HCT116 (cell line): ENCODE results near the gene DIP2C. TPM values are rescaled to one million over a fixed set of nuclear protein-coding genes. Genes with fewer than 3 reads are reported as not detected.

ENCODE experiments used
- ATAC-seq: fragments of 200-7000 bp; cut with Tn5 transposase; 2 replicates; pipeline ENCODE4 v1.9.1; 2020; ENCODE audit warnings: mild to moderate bottlenecking, moderate library complexity
- BruUV-seq: library from RNA; stranded (reverse); fragments of 400-500 nt; replicated peaks from 2 replicates; lab custom pipeline; 2021; lab: Mats Ljungman, UMichigan
- CTCF ChIA-PET: fragments of 300-600 bp; sonication (Branson Sonifier 250); formaldehyde crosslinking; loops from one replicate; lab custom pipeline; 2021; ENCODE audit warnings: antibody characterized with exemption; lab: Charles Lee
- POLR2A ChIA-PET: fragments of 300-600, 350-600 bp; sonication (Branson Sonifier 250); formaldehyde crosslinking; loops from one replicate; lab custom pipeline; 2021; ENCODE audit warnings: antibody characterized with exemption; lab: Charles Lee
- RAD21 ChIA-PET, 2 experiments: fragments of 300-600 bp; sonication (Branson Sonifier 250); formaldehyde crosslinking; loops; one replicate each; lab custom pipeline; 2023; ENCODE audit warnings: low total read pairs in 2 of 2; ENCODE audit not compliant: uncharacterized antibody in 2 of 2, unreplicated experiment in 2 of 2, low non-redundant PET in 1 of 2; lab: Charles Lee
- DNase-seq: peaks from one replicate; pipeline ENCODE4 v3.0.0-alpha.2; 2010; ENCODE audit warnings: low read depth, low spot score
- H2AFZ ChIP-seq: fragments of 200-600 bp; shearing (Covaris generic), sonication (generic); 2 replicates; pipeline ENCODE4 v1.6.1; 2017; ENCODE audit warnings: low read depth, mixed run types, mixed read lengths, antibody characterized with exemption, low read length; ENCODE audit not compliant: poor library complexity, severe bottlenecking
- H3K27ac ChIP-seq: 2 replicates; pipeline ENCODE4 v1.5.1; 2012; ENCODE audit warnings: low read depth, low read length
- H3K27me3 ChIP-seq: fragments of 200-600 bp; sonication (generic); 2 replicates; pipeline ENCODE4 v1.6.1; 2016; ENCODE audit warnings: mixed run types, low read length, mixed read lengths; ENCODE audit not compliant: insufficient read depth
- H3K36me3 ChIP-seq, 2 experiments: fragments of 200-500 bp in 1 of 2; fragments of 200-600 bp in 1 of 2; sonication (Bioruptor generic) in 1 of 2; sonication (generic) in 1 of 2; 2 replicates each; pipeline versions ENCODE4 v1.5.1 to v1.6.1; 2014 to 2016; ENCODE audit warnings: low read length in 2 of 2, inconsistent platforms in 1 of 2, mixed read lengths in 1 of 2, mixed run types in 1 of 2; ENCODE audit not compliant: insufficient read depth in 2 of 2, control insufficient read depth in 1 of 2
- H3K4me1 ChIP-seq, 2 experiments: fragments of 200-600 bp in 1 of 2; sonication (generic) in 1 of 2; 2 replicates each; pipeline versions ENCODE4 v1.5.1 to v1.6.1; 2012 to 2017; ENCODE audit warnings: low read length in 2 of 2, inconsistent platforms in 1 of 2, mild to moderate bottlenecking in 1 of 2, mixed read lengths in 1 of 2, mixed run types in 1 of 2, moderate library complexity in 1 of 2; ENCODE audit not compliant: insufficient read depth in 2 of 2, control insufficient read depth in 1 of 2
- H3K4me2 ChIP-seq: fragments of 200-600 bp; sonication (generic); 2 replicates; pipeline ENCODE4 v1.6.1; 2017; ENCODE audit warnings: mixed run types, low read length, mixed read lengths
- H3K4me3 ChIP-seq, 2 experiments: fragments of 200-600 bp in 1 of 2; sonication (generic) in 1 of 2; replicated peaks in 1 of 2; 2 replicates each; pipeline ENCODE4 v1.5.1; 2011 to 2016; ENCODE audit warnings: low read length in 2 of 2, control low read depth in 1 of 2, low read depth in 1 of 2, mild to moderate bottlenecking in 1 of 2, mixed read lengths in 1 of 2, mixed run types in 1 of 2
- H3K79me2 ChIP-seq: fragments of 200-600 bp; sonication (generic); 2 replicates; pipeline ENCODE4 v1.6.1; 2017; ENCODE audit warnings: mild to moderate bottlenecking, mixed run types, low read length, moderate library complexity, mixed read lengths; ENCODE audit not compliant: insufficient read depth
- H3K9ac ChIP-seq: fragments of 200-600 bp; sonication (generic); 2 replicates; pipeline ENCODE4 v1.6.1; 2016; ENCODE audit warnings: low read length, mixed read lengths
- H3K9me2 ChIP-seq: fragments of 200-600 bp; sonication (generic), shearing (Covaris generic); 2 replicates; pipeline ENCODE4 v1.6.1; 2017; ENCODE audit warnings: mixed run types, mild to moderate bottlenecking, moderate library complexity; ENCODE audit not compliant: insufficient read depth
- H3K9me3 ChIP-seq, 2 experiments: fragments of 200-500 bp in 1 of 2; fragments of 200-600 bp in 1 of 2; sonication (Bioruptor generic) in 1 of 2; sonication (generic) in 1 of 2; 2 replicates each; pipeline ENCODE4 v1.6.1; 2014 to 2017; ENCODE audit warnings: low read length in 2 of 2, mixed read lengths in 2 of 2, inconsistent platforms in 1 of 2, low read depth in 1 of 2, mild to moderate bottlenecking in 1 of 2, mixed run types in 1 of 2, moderate library complexity in 1 of 2; ENCODE audit not compliant: control insufficient read depth in 1 of 2, insufficient read depth in 1 of 2
- H4K20me1 ChIP-seq: fragments of 200-600 bp; sonication (generic), shearing (Covaris generic); 2 replicates; pipeline ENCODE4 v1.6.1; 2017; ENCODE audit warnings: mixed run types, mild to moderate bottlenecking, moderate library complexity; ENCODE audit not compliant: insufficient read depth
- CBX3 ChIP-seq: IDR thresholded peaks from 2 replicates; pipeline ENCODE4 v1.6.1; 2012; ENCODE audit warnings: low read depth
- CEBPB ChIP-seq: IDR thresholded peaks from 2 replicates; pipeline ENCODE4 v1.6.1; 2012; ENCODE audit warnings: low read depth
- EGR1 ChIP-seq: IDR thresholded peaks from 2 replicates; pipeline ENCODE4 v1.6.1; 2012; ENCODE audit warnings: low read depth
- EZH2phosphoT487 ChIP-seq: fragments of 200-600 bp; IDR thresholded peaks from 2 replicates; pipeline ENCODE4 v1.6.1; 2018; ENCODE audit warnings: antibody characterized with exemption, borderline replicate concordance
- JUND ChIP-seq: IDR thresholded peaks from 2 replicates; pipeline ENCODE4 v1.6.1; 2012
- POLR2AphosphoS5 ChIP-seq: IDR thresholded peaks from 2 replicates; pipeline ENCODE4 v1.6.1; 2011; ENCODE audit warnings: mild to moderate bottlenecking, low read depth, low read length, moderate library complexity
- REST ChIP-seq: IDR thresholded peaks from 2 replicates; pipeline ENCODE4 v1.6.1; 2012; ENCODE audit warnings: low read depth
- SIN3A ChIP-seq: IDR thresholded peaks from 2 replicates; pipeline ENCODE4 v1.6.1; 2012; ENCODE audit warnings: low read depth
- intact Hi-C: fragments of 100-400 bp; cut with micrococcal nuclease; formaldehyde crosslinking; loops from 2 replicates; pipeline ENCODE4 v1.10.0; 2022
- total RNA-seq: library from RNA; stranded (reverse); gene quantifications from one replicate; pipeline ENCODE4 v1.2.1, GENCODE V29; 2021; ENCODE audit not compliant: unreplicated experiment
- TF ChIP-seq, protein P1 (sequence below): IDR thresholded peaks from 2 replicates; pipeline ENCODE4 v1.6.1; 2012

DIP2C gene
- total RNA-seq, 1 experiment from 2014 or later = 15.4 TPM

DNA sequence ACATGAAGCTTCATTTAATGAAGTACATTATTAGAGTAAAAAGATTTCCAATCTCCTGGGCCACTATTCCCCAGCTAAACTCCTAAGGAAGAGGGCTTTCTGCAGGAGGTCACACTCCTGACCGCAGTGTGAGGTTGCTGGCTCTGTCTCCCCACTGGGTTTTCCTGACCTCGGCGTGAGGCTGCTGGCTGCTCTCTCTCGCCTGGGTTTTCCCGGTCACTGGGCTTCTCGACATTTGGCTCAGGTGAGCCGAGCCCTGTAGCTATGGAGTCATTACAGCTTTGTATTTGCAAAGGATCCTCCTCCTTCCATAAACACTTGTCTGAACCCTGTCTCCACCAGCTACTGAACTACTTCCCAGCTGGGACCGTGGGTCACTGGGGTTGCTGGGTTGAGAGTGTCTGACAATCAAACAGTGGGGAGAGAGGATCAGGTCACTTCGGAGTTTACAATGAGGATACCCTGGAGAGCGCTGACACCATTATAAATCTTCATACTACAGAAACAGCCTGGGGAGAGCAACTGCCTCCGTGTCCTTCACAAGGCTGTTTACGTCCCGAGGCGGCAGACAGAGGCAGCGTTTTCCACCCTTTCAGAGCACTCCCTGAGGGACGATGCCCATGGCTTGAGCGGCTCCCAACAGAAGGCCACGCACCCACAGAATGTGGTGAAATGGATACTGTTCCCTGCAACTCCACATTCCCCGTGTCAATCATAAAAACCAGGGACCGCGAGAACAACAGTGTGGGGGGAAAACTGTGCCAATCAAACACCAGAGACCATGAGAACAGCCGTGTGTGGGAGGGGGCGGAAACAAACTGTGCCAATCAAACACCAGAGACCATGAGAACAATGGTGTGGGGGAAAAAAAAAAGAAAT, 328.0 kb downstream of the DIP2C start:
- TF ChIP-seq CBX3 = no peak
- no peak for TF ChIP-seq JUND
- no peak for TF ChIP-seq SIN3A
- no peak for TF ChIP-seq EGR1
- no peak for TF ChIP-seq CEBPB
- no peak for TF ChIP-seq REST
- no peak for TF ChIP-seq EZH2phosphoT487
- TF ChIP-seq, protein P1, sequence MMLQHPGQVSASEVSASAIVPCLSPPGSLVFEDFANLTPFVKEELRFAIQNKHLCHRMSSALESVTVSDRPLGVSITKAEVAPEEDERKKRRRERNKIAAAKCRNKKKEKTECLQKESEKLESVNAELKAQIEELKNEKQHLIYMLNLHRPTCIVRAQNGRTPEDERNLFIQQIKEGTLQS = no peak
- no peak for TF ChIP-seq POLR2AphosphoS5
- ChIA-PET POLR2A (no interaction called here), CTCF (no interaction called here), RAD21 (no interaction called here)
- no peak overlapping the region for H3K27ac ChIP-seq
- H3K79me2 ChIP-seq = no peaks in the 10 kb centered on the region
- H3K9me2 ChIP-seq = no peaks in the 10 kb centered on the region
- H3K4me1 ChIP-seq = no peaks in the 10 kb centered on the region
- H3K9me3 ChIP-seq = no peaks in the 10 kb centered on the region
- DNase-seq (no peak), ATAC-seq (no peak)
- H3K36me3 ChIP-seq = peaks cover 0 to 2% of the 10 kb centered on the region in 2 experiments; a peak in 1 of 4 replicates
- H3K4me2 ChIP-seq = no peak overlapping the region
- H3K4me3 ChIP-seq = no peak overlapping the region
- intact Hi-C loops = no loop called here
- H4K20me1 ChIP-seq = no peaks in the 10 kb centered on the region
- no TSS peak for BruUV-seq
- H2AFZ ChIP-seq = no peak overlapping the region
- H3K27me3 ChIP-seq = no peaks in the 10 kb centered on the region
- H3K9ac ChIP-seq = no peak overlapping the region
